HepG2 (cell line): Measurements from ENCODE around the gene RPL36AL. TPM values are rescaled to one million over a fixed set of nuclear protein-coding genes. Genes with fewer than 3 reads are reported as not detected.
A peak's percentile ranks its signal among the peaks of the same experiment; 100 is the strongest.

Experiments used
- GLI4 ChIP-seq: sonication (generic); formaldehyde crosslinking; IDR thresholded peaks from 2 replicates; pipeline ENCODE4 v1.5.1; 2020; ENCODE audit warnings: missing genetic modification reagents, mild to moderate bottlenecking, moderate library complexity, borderline replicate concordance
- GPN1 ChIP-seq: sonication (generic); formaldehyde crosslinking; IDR thresholded peaks from 2 replicates; pipeline ENCODE4 v1.5.1; 2020; ENCODE audit warnings: missing genetic modification reagents, borderline replicate concordance
- GTF2F1 ChIP-seq: fragments of 150-350 bp; IDR thresholded peaks from 2 replicates; pipeline ENCODE4 v1.6.1; 2014; ENCODE audit warnings: low read length
- JUN ChIP-seq: sonication (generic); formaldehyde crosslinking; IDR thresholded peaks from 2 replicates; pipeline ENCODE4 v1.4.0; 2020; ENCODE audit warnings: mild to moderate bottlenecking, missing genetic modification reagents
- KDM5B ChIP-seq: sonication (generic); formaldehyde crosslinking; IDR thresholded peaks from 2 replicates; pipeline ENCODE4 v1.4.0; 2020; ENCODE audit warnings: missing genetic modification reagents, mild to moderate bottlenecking, borderline replicate concordance
- MIER3 ChIP-seq: IDR thresholded peaks from 2 replicates; pipeline ENCODE4 v1.6.1; 2016; ENCODE audit warnings: missing compliant biosample characterization, borderline replicate concordance
- NR2C2 ChIP-seq: sonication (generic); formaldehyde crosslinking; IDR thresholded peaks from 2 replicates; pipeline ENCODE4 v1.4.0; 2020; ENCODE audit warnings: missing genetic modification reagents, mild to moderate bottlenecking, moderate library complexity, borderline replicate concordance
- TCF7L2 ChIP-seq: IDR thresholded peaks from 2 replicates; pipeline ENCODE4 v1.6.1; 2011; ENCODE audit warnings: mild to moderate bottlenecking, low read depth, low read length, moderate library complexity
- WIZ ChIP-seq: sonication (generic); formaldehyde crosslinking; IDR thresholded peaks from 2 replicates; pipeline ENCODE4 v1.5.1; 2020; ENCODE audit warnings: mild to moderate bottlenecking, missing genetic modification reagents
- ZNF24 ChIP-seq: fragments of 450-650 bp; IDR thresholded peaks from 2 replicates; pipeline ENCODE4 v1.6.1; 2017; ENCODE audit warnings: antibody characterized with exemption, mild to moderate bottlenecking
- ZNF629 ChIP-seq: sonication (generic); formaldehyde crosslinking; conservative IDR thresholded peaks from 2 replicates; pipeline ENCODE4 v1.5.0; 2020; ENCODE audit warnings: missing genetic modification reagents
- polyA plus RNA-seq, 8 experiments: library from polyadenylated mRNA; depleted of rRNA in 3 of 8; stranded (reverse) in 7 of 8; unstranded in 1 of 8; fragments of >200 nt; fragmentation: Illumina TruSeq in 4 of 8; extraction: Trizol in 4 of 8; gene quantifications; 2 replicates each; pipeline versions ENCODE4 v1.2.1 to v1.2.3, GENCODE V29; 2011 to 2016; ENCODE audit warnings: low read depth in 4 of 8, missing spikeins in 1 of 8, mixed read lengths in 1 of 8; ENCODE audit not compliant: insufficient read depth in 1 of 8
- total RNA-seq, 5 experiments: library from RNA; depleted of rRNA; stranded (reverse); fragments of >200 nt; fragmentation: Illumina TruSeq; extraction: Trizol; gene quantifications; 2 replicates each; pipeline ENCODE4 v1.2.3, GENCODE V29; 2016; ENCODE audit warnings: low read depth in 1 of 5
- TF ChIP-seq, protein P1 (sequence below): sonication (generic); formaldehyde crosslinking; IDR thresholded peaks from 2 replicates; pipeline ENCODE4 v1.5.1; 2020; ENCODE audit warnings: missing genetic modification reagents, mild to moderate bottlenecking, borderline replicate concordance
- TF ChIP-seq, protein P2 (sequence below): sonication (generic); formaldehyde crosslinking; IDR thresholded peaks from 2 replicates; pipeline ENCODE4 v1.4.0; 2020; ENCODE audit warnings: mild to moderate bottlenecking, missing genetic modification reagents
- TF ChIP-seq, protein P3 (sequence below): IDR thresholded peaks from 2 replicates; pipeline ENCODE4 v1.6.1; 2016
- TF ChIP-seq, protein P4 (sequence below): sonication (generic); formaldehyde crosslinking; IDR thresholded peaks from 2 replicates; pipeline ENCODE4 v1.4.0; 2020; ENCODE audit warnings: mild to moderate bottlenecking, missing genetic modification reagents, borderline replicate concordance
- TF ChIP-seq, protein P5 (sequence below): sonication (generic); formaldehyde crosslinking; IDR thresholded peaks from 2 replicates; pipeline ENCODE4 v1.4.0; 2020; ENCODE audit warnings: missing genetic modification reagents
- TF ChIP-seq, protein P6 (sequence below): sonication (generic); formaldehyde crosslinking; IDR thresholded peaks from 2 replicates; pipeline ENCODE4 v1.5.1; 2020; ENCODE audit warnings: mild to moderate bottlenecking, moderate library complexity, missing genetic modification reagents

RPL36AL gene
- total and polyA plus RNA-seq, 2 of the 13 experiments (the other 11 are each of a cell fraction or from before 2014, with no cell fraction given), result 90.0 to 294 TPM

DNA sequence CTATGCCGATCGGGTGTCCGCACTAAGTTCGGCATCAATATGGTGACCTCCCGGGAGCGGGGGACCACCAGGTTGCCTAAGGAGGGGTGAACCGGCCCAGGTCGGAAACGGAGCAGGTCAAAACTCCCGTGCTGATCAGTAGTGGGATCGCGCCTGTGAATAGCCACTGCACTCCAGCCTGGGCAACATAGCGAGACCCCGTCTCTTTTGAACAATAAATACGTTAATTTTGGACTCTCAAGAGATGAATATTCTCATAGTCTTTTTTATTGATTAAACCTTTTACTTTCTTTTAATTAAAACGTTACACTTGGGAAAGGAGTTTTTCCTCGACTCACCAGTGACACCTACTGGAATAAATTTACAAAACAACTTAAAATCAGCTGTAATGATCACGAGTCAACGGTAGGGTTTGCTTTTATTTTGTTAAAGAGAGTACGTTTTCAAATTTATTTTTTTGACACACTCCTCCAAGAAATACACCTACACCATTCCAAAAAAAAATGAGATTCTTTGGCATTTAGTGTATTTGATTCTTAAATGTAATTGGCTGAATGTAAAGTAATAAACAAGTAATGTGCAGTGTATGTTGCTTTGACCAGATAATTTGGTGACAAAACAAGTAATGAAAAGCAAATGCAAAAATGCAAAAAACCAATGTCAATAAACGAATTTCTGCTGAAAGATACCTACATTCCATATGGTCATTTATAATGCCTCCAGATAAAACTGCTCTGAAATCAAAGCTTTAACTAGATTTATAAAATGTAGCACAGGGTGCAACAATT, 33.6 kb downstream of the RPL36AL start (continued):
- TF ChIP-seq GLI4 (CRISPR knock-in tag) (no peak), TCF7L2 (no peak), ZNF629 (CRISPR knock-in tag) (0 out of 2 replicates have a peak, but pooled peaks have one; percentile 1), GPN1 (CRISPR knock-in tag) (no peak), NR2C2 (CRISPR knock-in tag) (no peak), MIER3 (CRISPR knock-in tag) (peak; percentile 14; the same call in 1 of the 2 replicates), WIZ (CRISPR knock-in tag) (no peak), GTF2F1 (no peak), ZNF24 (peak; percentile 94), KDM5B (CRISPR knock-in tag) (no peak), JUN (CRISPR knock-in tag) (0 out of 2 replicates have a peak, but pooled peaks have one; percentile 2)
- TF ChIP-seq, protein P1, sequence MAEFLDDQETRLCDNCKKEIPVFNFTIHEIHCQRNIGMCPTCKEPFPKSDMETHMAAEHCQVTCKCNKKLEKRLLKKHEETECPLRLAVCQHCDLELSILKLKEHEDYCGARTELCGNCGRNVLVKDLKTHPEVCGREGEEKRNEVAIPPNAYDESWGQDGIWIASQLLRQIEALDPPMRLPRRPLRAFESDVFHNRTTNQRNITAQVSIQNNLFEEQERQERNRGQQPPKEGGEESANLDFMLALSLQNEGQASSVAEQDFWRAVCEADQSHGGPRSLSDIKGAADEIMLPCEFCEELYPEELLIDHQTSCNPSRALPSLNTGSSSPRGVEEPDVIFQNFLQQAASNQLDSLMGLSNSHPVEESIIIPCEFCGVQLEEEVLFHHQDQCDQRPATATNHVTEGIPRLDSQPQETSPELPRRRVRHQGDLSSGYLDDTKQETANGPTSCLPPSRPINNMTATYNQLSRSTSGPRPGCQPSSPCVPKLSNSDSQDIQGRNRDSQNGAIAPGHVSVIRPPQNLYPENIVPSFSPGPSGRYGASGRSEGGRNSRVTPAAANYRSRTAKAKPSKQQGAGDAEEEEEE, result no peak
- TF ChIP-seq, protein P2, sequence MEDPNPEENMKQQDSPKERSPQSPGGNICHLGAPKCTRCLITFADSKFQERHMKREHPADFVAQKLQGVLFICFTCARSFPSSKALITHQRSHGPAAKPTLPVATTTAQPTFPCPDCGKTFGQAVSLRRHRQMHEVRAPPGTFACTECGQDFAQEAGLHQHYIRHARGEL (CRISPR knock-in tag), result no peak
- TF ChIP-seq, protein P3, sequence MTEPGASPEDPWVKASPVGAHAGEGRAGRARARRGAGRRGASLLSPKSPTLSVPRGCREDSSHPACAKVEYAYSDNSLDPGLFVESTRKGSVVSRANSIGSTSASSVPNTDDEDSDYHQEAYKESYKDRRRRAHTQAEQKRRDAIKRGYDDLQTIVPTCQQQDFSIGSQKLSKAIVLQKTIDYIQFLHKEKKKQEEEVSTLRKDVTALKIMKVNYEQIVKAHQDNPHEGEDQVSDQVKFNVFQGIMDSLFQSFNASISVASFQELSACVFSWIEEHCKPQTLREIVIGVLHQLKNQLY (CRISPR knock-in tag), result no peak
- TF ChIP-seq, protein P4, sequence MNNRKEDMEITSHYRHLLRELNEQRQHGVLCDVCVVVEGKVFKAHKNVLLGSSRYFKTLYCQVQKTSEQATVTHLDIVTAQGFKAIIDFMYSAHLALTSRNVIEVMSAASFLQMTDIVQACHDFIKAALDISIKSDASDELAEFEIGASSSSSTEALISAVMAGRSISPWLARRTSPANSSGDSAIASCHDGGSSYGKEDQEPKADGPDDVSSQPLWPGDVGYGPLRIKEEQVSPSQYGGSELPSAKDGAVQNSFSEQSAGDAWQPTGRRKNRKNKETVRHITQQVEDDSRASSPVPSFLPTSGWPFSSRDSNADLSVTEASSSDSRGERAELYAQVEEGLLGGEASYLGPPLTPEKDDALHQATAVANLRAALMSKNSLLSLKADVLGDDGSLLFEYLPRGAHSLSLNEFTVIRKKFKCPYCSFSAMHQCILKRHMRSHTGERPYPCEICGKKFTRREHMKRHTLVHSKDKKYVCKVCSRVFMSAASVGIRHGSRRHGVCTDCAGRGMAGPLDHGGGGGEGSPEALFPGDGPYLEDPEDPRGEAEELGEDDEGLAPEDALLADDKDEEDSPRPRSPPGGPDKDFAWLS, result no peak
- TF ChIP-seq, protein P5, sequence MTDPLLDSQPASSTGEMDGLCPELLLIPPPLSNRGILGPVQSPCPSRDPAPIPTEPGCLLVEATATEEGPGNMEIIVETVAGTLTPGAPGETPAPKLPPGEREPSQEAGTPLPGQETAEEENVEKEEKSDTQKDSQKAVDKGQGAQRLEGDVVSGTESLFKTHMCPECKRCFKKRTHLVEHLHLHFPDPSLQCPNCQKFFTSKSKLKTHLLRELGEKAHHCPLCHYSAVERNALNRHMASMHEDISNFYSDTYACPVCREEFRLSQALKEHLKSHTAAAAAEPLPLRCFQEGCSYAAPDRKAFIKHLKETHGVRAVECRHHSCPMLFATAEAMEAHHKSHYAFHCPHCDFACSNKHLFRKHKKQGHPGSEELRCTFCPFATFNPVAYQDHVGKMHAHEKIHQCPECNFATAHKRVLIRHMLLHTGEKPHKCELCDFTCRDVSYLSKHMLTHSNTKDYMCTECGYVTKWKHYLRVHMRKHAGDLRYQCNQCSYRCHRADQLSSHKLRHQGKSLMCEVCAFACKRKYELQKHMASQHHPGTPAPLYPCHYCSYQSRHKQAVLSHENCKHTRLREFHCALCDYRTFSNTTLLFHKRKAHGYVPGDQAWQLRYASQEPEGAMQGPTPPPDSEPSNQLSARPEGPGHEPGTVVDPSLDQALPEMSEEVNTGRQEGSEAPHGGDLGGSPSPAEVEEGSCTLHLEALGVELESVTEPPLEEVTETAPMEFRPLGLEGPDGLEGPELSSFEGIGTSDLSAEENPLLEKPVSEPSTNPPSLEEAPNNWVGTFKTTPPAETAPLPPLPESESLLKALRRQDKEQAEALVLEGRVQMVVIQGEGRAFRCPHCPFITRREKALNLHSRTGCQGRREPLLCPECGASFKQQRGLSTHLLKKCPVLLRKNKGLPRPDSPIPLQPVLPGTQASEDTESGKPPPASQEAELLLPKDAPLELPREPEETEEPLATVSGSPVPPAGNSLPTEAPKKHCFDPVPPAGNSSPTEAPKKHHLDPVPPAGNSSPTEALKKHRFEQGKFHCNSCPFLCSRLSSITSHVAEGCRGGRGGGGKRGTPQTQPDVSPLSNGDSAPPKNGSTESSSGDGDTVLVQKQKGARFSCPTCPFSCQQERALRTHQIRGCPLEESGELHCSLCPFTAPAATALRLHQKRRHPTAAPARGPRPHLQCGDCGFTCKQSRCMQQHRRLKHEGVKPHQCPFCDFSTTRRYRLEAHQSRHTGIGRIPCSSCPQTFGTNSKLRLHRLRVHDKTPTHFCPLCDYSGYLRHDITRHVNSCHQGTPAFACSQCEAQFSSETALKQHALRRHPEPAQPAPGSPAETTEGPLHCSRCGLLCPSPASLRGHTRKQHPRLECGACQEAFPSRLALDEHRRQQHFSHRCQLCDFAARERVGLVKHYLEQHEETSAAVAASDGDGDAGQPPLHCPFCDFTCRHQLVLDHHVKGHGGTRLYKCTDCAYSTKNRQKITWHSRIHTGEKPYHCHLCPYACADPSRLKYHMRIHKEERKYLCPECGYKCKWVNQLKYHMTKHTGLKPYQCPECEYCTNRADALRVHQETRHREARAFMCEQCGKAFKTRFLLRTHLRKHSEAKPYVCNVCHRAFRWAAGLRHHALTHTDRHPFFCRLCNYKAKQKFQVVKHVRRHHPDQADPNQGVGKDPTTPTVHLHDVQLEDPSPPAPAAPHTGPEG (CRISPR knock-in tag), result no peak
- TF ChIP-seq, protein P6, sequence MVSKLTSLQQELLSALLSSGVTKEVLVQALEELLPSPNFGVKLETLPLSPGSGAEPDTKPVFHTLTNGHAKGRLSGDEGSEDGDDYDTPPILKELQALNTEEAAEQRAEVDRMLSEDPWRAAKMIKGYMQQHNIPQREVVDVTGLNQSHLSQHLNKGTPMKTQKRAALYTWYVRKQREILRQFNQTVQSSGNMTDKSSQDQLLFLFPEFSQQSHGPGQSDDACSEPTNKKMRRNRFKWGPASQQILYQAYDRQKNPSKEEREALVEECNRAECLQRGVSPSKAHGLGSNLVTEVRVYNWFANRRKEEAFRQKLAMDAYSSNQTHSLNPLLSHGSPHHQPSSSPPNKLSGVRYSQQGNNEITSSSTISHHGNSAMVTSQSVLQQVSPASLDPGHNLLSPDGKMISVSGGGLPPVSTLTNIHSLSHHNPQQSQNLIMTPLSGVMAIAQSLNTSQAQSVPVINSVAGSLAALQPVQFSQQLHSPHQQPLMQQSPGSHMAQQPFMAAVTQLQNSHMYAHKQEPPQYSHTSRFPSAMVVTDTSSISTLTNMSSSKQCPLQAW (CRISPR knock-in tag), result no peak
